ENCODE data around the gene ODC1.

ODC1 gene

GRCh38 chr2:10433947-10434885, 13.9 kb downstream of the ODC1 start:
- Histone ChIP-seq H3K9ac (no peak overlapping the region), H3K27ac (no peak overlapping the region), H3K4me2 (peak overlapping the region; percentile 36; the same call in 1 of the 2 replicates), H3K27me3 (ENCODE audit: insufficient read depth, low read depth) (no peaks in the 10 kb centered on the region), H2AFZ (ENCODE audit: low read depth) (peak overlapping the region; percentile 19; the same call in 1 of the 2 replicates), H3K79me2 (ENCODE audit: insufficient read depth, low read depth) (no peaks in the 10 kb centered on the region), H3K4me3 (IDR thresholded peaks at IDR 0.05; ENCODE audit: insufficient read depth, low read depth, low read length) (no peak overlapping the region), H3K4me1 (ENCODE audit: low read depth, poor library complexity, severe bottlenecking) (no peaks in the 10 kb centered on the region), H3K36me3 (ENCODE audit: insufficient read depth) (no peaks in the 10 kb centered on the region), H4K20me1 (ENCODE audit: insufficient read depth) (no peaks in the 10 kb centered on the region)
- TF ChIP-seq CTCF (conservative IDR thresholded peaks at IDR 0.05; ENCODE audit: low read depth, low read length): no peak

GRCh38 chr2:10433264-10433946, 14.7 kb downstream of the ODC1 start:
- Histone ChIP-seq H3K4me2 (no peak overlapping the region), H3K27ac (no peak overlapping the region), H3K79me2 (ENCODE audit: insufficient read depth, low read depth) (no peaks in the 10 kb centered on the region), H4K20me1 (ENCODE audit: insufficient read depth) (no peaks in the 10 kb centered on the region), H3K4me3 (IDR thresholded peaks at IDR 0.05; ENCODE audit: insufficient read depth, low read depth, low read length) (no peak overlapping the region), H3K27me3 (ENCODE audit: insufficient read depth, low read depth) (no peaks in the 10 kb centered on the region), H3K9ac (no peak overlapping the region), H3K4me1 (ENCODE audit: low read depth, poor library complexity, severe bottlenecking) (no peaks in the 10 kb centered on the region), H3K36me3 (ENCODE audit: insufficient read depth) (no peaks in the 10 kb centered on the region), H2AFZ (ENCODE audit: low read depth) (no peak overlapping the region)
- no peak for TF ChIP-seq CTCF (conservative IDR thresholded peaks at IDR 0.05; ENCODE audit: low read depth, low read length)

GRCh38 chr2:10432311-10433181, 15.6 kb downstream of the ODC1 start:
- no peak overlapping the region for H2AFZ ChIP-seq (ENCODE audit: low read depth)
- H3K9ac ChIP-seq: no peak overlapping the region
- H3K4me3 ChIP-seq (IDR thresholded peaks at IDR 0.05; ENCODE audit: insufficient read depth, low read depth, low read length): no peak overlapping the region
- no peak for TF ChIP-seq CTCF (conservative IDR thresholded peaks at IDR 0.05; ENCODE audit: low read depth, low read length)
- H3K27ac ChIP-seq: no peak overlapping the region
- no peaks in the 10 kb centered on the region for H3K36me3 ChIP-seq (ENCODE audit: insufficient read depth)
- no peaks in the 10 kb centered on the region for H3K4me1 ChIP-seq (ENCODE audit: low read depth, poor library complexity, severe bottlenecking)
- H4K20me1 ChIP-seq (ENCODE audit: insufficient read depth): no peaks in the 10 kb centered on the region
- H3K4me2 ChIP-seq: no peak overlapping the region
- no peaks in the 10 kb centered on the region for H3K79me2 ChIP-seq (ENCODE audit: insufficient read depth, low read depth)
- no peaks in the 10 kb centered on the region for H3K27me3 ChIP-seq (ENCODE audit: insufficient read depth, low read depth)

- Histone ChIP-seq H3K27ac (no peak overlapping the region), H3K4me2 (no peak overlapping the region), H3K27me3 (ENCODE audit: insufficient read depth, low read depth) (no peaks in the 10 kb centered on the region), H3K4me3 (IDR thresholded peaks at IDR 0.05; ENCODE audit: insufficient read depth, low read depth, low read length) (no peak overlapping the region), H3K36me3 (ENCODE audit: insufficient read depth) (no peaks in the 10 kb centered on the region), H4K20me1 (ENCODE audit: insufficient read depth) (no peaks in the 10 kb centered on the region), H3K9ac (no peak overlapping the region), H3K79me2 (ENCODE audit: insufficient read depth, low read depth) (no peaks in the 10 kb centered on the region), H3K4me1 (ENCODE audit: low read depth, poor library complexity, severe bottlenecking) (no peaks in the 10 kb centered on the region), H2AFZ (ENCODE audit: low read depth) (no peak overlapping the region)
- TF ChIP-seq CTCF (conservative IDR thresholded peaks at IDR 0.05; ENCODE audit: low read depth, low read length): no peak
Observed at GRCh38 chr2:10431797-10432196, 16.3 kb downstream of the ODC1 start.
